ENCODE measurements around the gene ACTG1.
A peak's percentile ranks its signal among the peaks of the same experiment; 100 is the strongest.

ACTG1 gene

GRCh38 chr17:81539961-81540675 is 27.5 kb upstream of the ACTG1 start:
- DNase-seq (ENCODE audit: low read depth): no peak
- TF ChIP-seq CTCF (IDR thresholded peaks at IDR 0.05; ENCODE audit: low read depth, low read length, missing control alignments): no peak

GRCh38 chr17:81539571-81539900 is 26.9 kb upstream of the ACTG1 start:
- TF ChIP-seq CTCF (IDR thresholded peaks at IDR 0.05; ENCODE audit: low read depth, low read length, missing control alignments): no peak
- H3K4me3 ChIP-seq (ENCODE audit: low read depth, low read length): no peak overlapping the region
- DNase-seq (ENCODE audit: low read depth): no peak

More at GRCh38 chr17:81539961-81540675, 27.5 kb upstream of the ACTG1 start:
- H3K4me3 ChIP-seq (ENCODE audit: low read depth, low read length): no peak overlapping the region

- no peak for DNase-seq (ENCODE audit: low read depth)
- H3K4me3 ChIP-seq (ENCODE audit: low read depth, low read length): no peak overlapping the region
- no peak for TF ChIP-seq CTCF (IDR thresholded peaks at IDR 0.05; ENCODE audit: low read depth, low read length, missing control alignments)
Observed at GRCh38 chr17:81538651-81539570, 26.3 kb upstream of the ACTG1 start.

GRCh38 chr17:81537856-81538555 is 25.4 kb upstream of the ACTG1 start:
- no peak for DNase-seq (ENCODE audit: low read depth)
- no peak for TF ChIP-seq CTCF (IDR thresholded peaks at IDR 0.05; ENCODE audit: low read depth, low read length, missing control alignments)
- no peak overlapping the region for H3K4me3 ChIP-seq (ENCODE audit: low read depth, low read length)

GRCh38 chr17:81537343-81537855 is 24.8 kb upstream of the ACTG1 start:
- no peak for DNase-seq (ENCODE audit: low read depth)
- TF ChIP-seq CTCF (IDR thresholded peaks at IDR 0.05; ENCODE audit: low read depth, low read length, missing control alignments): peak; percentile 76
- no peak overlapping the region for H3K4me3 ChIP-seq (ENCODE audit: low read depth, low read length)

GRCh38 chr17:81536299-81537290 is 24.0 kb upstream of the ACTG1 start:
- TF ChIP-seq CTCF (IDR thresholded peaks at IDR 0.05; ENCODE audit: low read depth, low read length, missing control alignments): no peak
- DNase-seq (ENCODE audit: low read depth): no peak
- no peak overlapping the region for H3K4me3 ChIP-seq (ENCODE audit: low read depth, low read length)

Measured in GM12864 (cell line).